ENCODE results near the gene GGT6.

GGT6 gene

GRCh38 chr17:4536259-4536741 is 24.1 kb downstream of the GGT6 start:
- peaks cover 7% of the 10 kb centered on the region; the same call in 1 of the 2 replicates for H3K27me3 ChIP-seq (ENCODE audit: insufficient read depth, low read length)
- no peak overlapping the region for H3K27ac ChIP-seq (ENCODE audit: low read depth, low read length, poor library complexity, severe bottlenecking)
- H3K4me3 ChIP-seq (ENCODE audit: low read depth, low read length, poor library complexity, severe bottlenecking): no peak overlapping the region
- H3K4me1 ChIP-seq (ENCODE audit: insufficient read depth, low read length, severe bottlenecking): no peaks in the 10 kb centered on the region
- H3K9me3 ChIP-seq (ENCODE audit: low read length): no peaks in the 10 kb centered on the region
- no peaks in the 10 kb centered on the region for H3F3A ChIP-seq (ENCODE audit: insufficient read depth, low read length)
- H3K79me2 ChIP-seq (ENCODE audit: insufficient read depth, low read length): no peaks in the 10 kb centered on the region
- no peak for TF ChIP-seq CTCF (IDR thresholded peaks at IDR 0.05; ENCODE audit: low read length)
- TF ChIP-seq EZH2 (IDR thresholded peaks at IDR 0.05; ENCODE audit: borderline replicate concordance, low read length): no peak
- peaks cover 43% of the 10 kb centered on the region for H3K36me3 ChIP-seq (ENCODE audit: insufficient read depth, low read length)
- no peak overlapping the region for H3K9ac ChIP-seq (ENCODE audit: low read length)
- no peak overlapping the region for H3K4me2 ChIP-seq (ENCODE audit: low read length)
- H4K20me1 ChIP-seq (ENCODE audit: insufficient read depth, low read length): no peaks in the 10 kb centered on the region
- H3K9me2 ChIP-seq (ENCODE audit: low read depth, low read length): no peaks in the 10 kb centered on the region
- no peak overlapping the region for H2AFZ ChIP-seq (ENCODE audit: low read length)

GRCh38 chr17:4535667-4536258 is 24.6 kb downstream of the GGT6 start:
- Histone ChIP-seq H3K79me2 (ENCODE audit: insufficient read depth, low read length) (no peaks in the 10 kb centered on the region), H3K9me2 (ENCODE audit: low read depth, low read length) (no peaks in the 10 kb centered on the region), H3K4me2 (ENCODE audit: low read length) (no peak overlapping the region), H3K27ac (ENCODE audit: low read depth, low read length, poor library complexity, severe bottlenecking) (no peak overlapping the region), H3K4me1 (ENCODE audit: insufficient read depth, low read length, severe bottlenecking) (no peaks in the 10 kb centered on the region), H3K27me3 (ENCODE audit: insufficient read depth, low read length) (peaks cover 7% of the 10 kb centered on the region; the same call in 1 of the 2 replicates), H3F3A (ENCODE audit: insufficient read depth, low read length) (no peaks in the 10 kb centered on the region), H3K4me3 (ENCODE audit: low read depth, low read length, poor library complexity, severe bottlenecking) (no peak overlapping the region), H3K36me3 (ENCODE audit: insufficient read depth, low read length) (peaks cover 38% of the 10 kb centered on the region), H4K20me1 (ENCODE audit: insufficient read depth, low read length) (no peaks in the 10 kb centered on the region), H2AFZ (ENCODE audit: low read length) (no peak overlapping the region), H3K9me3 (ENCODE audit: low read length) (no peaks in the 10 kb centered on the region), H3K9ac (ENCODE audit: low read length) (no peak overlapping the region)
- TF ChIP-seq EZH2 (IDR thresholded peaks at IDR 0.05; ENCODE audit: borderline replicate concordance, low read length) (no peak), CTCF (IDR thresholded peaks at IDR 0.05; ENCODE audit: low read length) (no peak)

- H4K20me1 ChIP-seq (ENCODE audit: insufficient read depth, low read length): no peaks in the 10 kb centered on the region
- H3K4me2 ChIP-seq (ENCODE audit: low read length): no peak overlapping the region
- no peaks in the 10 kb centered on the region for H3K4me1 ChIP-seq (ENCODE audit: insufficient read depth, low read length, severe bottlenecking)
- no peak overlapping the region for H3K27ac ChIP-seq (ENCODE audit: low read depth, low read length, poor library complexity, severe bottlenecking)
- no peak overlapping the region for H2AFZ ChIP-seq (ENCODE audit: low read length)
- H3F3A ChIP-seq (ENCODE audit: insufficient read depth, low read length): no peaks in the 10 kb centered on the region
- TF ChIP-seq EZH2 (IDR thresholded peaks at IDR 0.05; ENCODE audit: borderline replicate concordance, low read length): no peak
- no peak for TF ChIP-seq CTCF (IDR thresholded peaks at IDR 0.05; ENCODE audit: low read length)
- H3K4me3 ChIP-seq (ENCODE audit: low read depth, low read length, poor library complexity, severe bottlenecking): no peak overlapping the region
- H3K36me3 ChIP-seq (ENCODE audit: insufficient read depth, low read length): peaks cover 31% of the 10 kb centered on the region
- H3K9me3 ChIP-seq (ENCODE audit: low read length): no peaks in the 10 kb centered on the region
- no peaks in the 10 kb centered on the region for H3K9me2 ChIP-seq (ENCODE audit: low read depth, low read length)
- H3K27me3 ChIP-seq (ENCODE audit: insufficient read depth, low read length): peaks cover 7% of the 10 kb centered on the region; the same call in 1 of the 2 replicates
- no peak overlapping the region for H3K9ac ChIP-seq (ENCODE audit: low read length)
- H3K79me2 ChIP-seq (ENCODE audit: insufficient read depth, low read length): no peaks in the 10 kb centered on the region
Measured at GRCh38 chr17:4534928-4535666, 25.3 kb downstream of the GGT6 start.

Measured in OCI-LY1 (cell line).